HEK293 (cell line): ENCODE measurements around the gene AUP1.

Source experiments
- CTCF ChIA-PET: fragments of 350-600 bp; formaldehyde crosslinking; extraction: SDS; loops from one replicate; lab custom pipeline; 2021; ENCODE audit warnings: antibody characterized with exemption; lab: Yijun Ruan, JAX
- POLR2A ChIA-PET: fragments of 300-600 bp; formaldehyde crosslinking; extraction: SDS; loops from one replicate; lab custom pipeline; 2020; ENCODE audit warnings: antibody characterized with exemption, inconsistent platforms; lab: Yijun Ruan, JAX
- H3K27ac ChIP-seq: fragments of 200-500 bp; sonication (Bioruptor generic); 2 replicates; pipeline ENCODE4 v1.5.1; 2014; ENCODE audit warnings: low read depth, low read length, control low read depth, inconsistent platforms; ENCODE audit errors: extremely low read depth
- H3K36me3 ChIP-seq, 2 experiments: fragments of 200-500 bp in 1 of 2; sonication (Bioruptor generic) in 1 of 2; 1 replicate in 1 of 2; 2 replicates in 1 of 2; pipeline ENCODE4 v1.5.1; 2014 to 2017; ENCODE audit warnings: inconsistent platforms in 2 of 2, low read length in 2 of 2; ENCODE audit not compliant: control insufficient read depth in 2 of 2, insufficient read depth in 1 of 2
- H3K4me1 ChIP-seq: fragments of 200-500 bp; sonication (Bioruptor generic); 2 replicates; pipeline ENCODE4 v1.5.1; 2014; ENCODE audit warnings: mild to moderate bottlenecking, low read length, inconsistent platforms; ENCODE audit not compliant: control insufficient read depth, insufficient read depth
- H3K4me3 ChIP-seq: 2 replicates; pipeline ENCODE4 v1.5.1; 2011; ENCODE audit warnings: low read depth, mild to moderate bottlenecking, control low read depth, low read length, moderate library complexity
- H3K9me3 ChIP-seq: fragments of 200-500 bp; sonication (Bioruptor generic); 2 replicates; pipeline ENCODE4 v1.5.1; 2014; ENCODE audit warnings: low read depth, low read length, inconsistent platforms; ENCODE audit not compliant: control insufficient read depth, insufficient read depth
- BCL11B ChIP-seq: fragments of 450-650 bp; formaldehyde crosslinking; IDR thresholded peaks from 2 replicates; pipeline ENCODE4 v1.5.1; 2016; ENCODE audit warnings: low read depth, missing biosample characterization, missing genetic modification characterization
- GLIS1 ChIP-seq: fragments of 450-650 bp; formaldehyde crosslinking; IDR thresholded peaks from 2 replicates; pipeline ENCODE4 v1.5.1; 2016; ENCODE audit warnings: missing biosample characterization, missing genetic modification characterization
- KLF7 ChIP-seq: fragments of 450-650 bp; formaldehyde crosslinking; IDR thresholded peaks from 2 replicates; pipeline ENCODE4 v1.5.1; 2016; ENCODE audit warnings: missing biosample characterization, missing genetic modification characterization, borderline replicate concordance
- TCF7L2 ChIP-seq: IDR thresholded peaks from 2 replicates; pipeline ENCODE4 v1.6.1; 2011; ENCODE audit warnings: low read depth, mild to moderate bottlenecking, inconsistent platforms, low read length, moderate library complexity, borderline replicate concordance
- ZBTB17 ChIP-seq: fragments of 450-650 bp; formaldehyde crosslinking; IDR thresholded peaks from 2 replicates; pipeline ENCODE4 v1.5.1; 2016; ENCODE audit warnings: missing biosample characterization, missing genetic modification characterization
- ZFP3 ChIP-seq: fragments of 450-650 bp; formaldehyde crosslinking; IDR thresholded peaks from 2 replicates; pipeline ENCODE4 v1.5.1; 2016; ENCODE audit warnings: low read depth, missing biosample characterization, missing genetic modification characterization
- ZNF138 ChIP-seq: fragments of 450-650 bp; formaldehyde crosslinking; IDR thresholded peaks from 2 replicates; pipeline ENCODE4 v1.5.1; 2016; ENCODE audit warnings: missing biosample characterization, missing genetic modification characterization, borderline replicate concordance
- ZNF155 ChIP-seq: fragments of 450-650 bp; formaldehyde crosslinking; IDR thresholded peaks from 2 replicates; pipeline ENCODE4 v1.5.1; 2016; ENCODE audit warnings: missing biosample characterization, missing genetic modification characterization
- ZNF24 ChIP-seq: fragments of 450-650 bp; formaldehyde crosslinking; IDR thresholded peaks from 2 replicates; pipeline ENCODE4 v1.5.1; 2016; ENCODE audit warnings: missing biosample characterization, missing genetic modification characterization
- ZNF266 ChIP-seq: fragments of 450-650 bp; formaldehyde crosslinking; IDR thresholded peaks from 2 replicates; pipeline ENCODE4 v1.5.1; 2016; ENCODE audit warnings: missing biosample characterization, missing genetic modification characterization, low read depth
- ZNF514 ChIP-seq: fragments of 450-650 bp; formaldehyde crosslinking; IDR thresholded peaks from 2 replicates; pipeline ENCODE4 v1.5.1; 2016; ENCODE audit warnings: missing biosample characterization, missing genetic modification characterization
- ZNF549 ChIP-seq: fragments of 450-650 bp; IDR thresholded peaks from 2 replicates; pipeline ENCODE4 v1.5.1; 2018; ENCODE audit warnings: missing biosample characterization, missing genetic modification characterization, mild to moderate bottlenecking, inconsistent platforms, moderate library complexity
- ZNF561 ChIP-seq: fragments of 450-650 bp; IDR thresholded peaks from 2 replicates; pipeline ENCODE4 v1.5.1; 2018; ENCODE audit warnings: missing biosample characterization, missing genetic modification characterization, borderline replicate concordance
- ZNF623 ChIP-seq: fragments of 450-650 bp; formaldehyde crosslinking; IDR thresholded peaks from 2 replicates; pipeline ENCODE4 v1.5.1; 2016; ENCODE audit warnings: missing biosample characterization, missing genetic modification characterization
- ZNF747 ChIP-seq: fragments of 450-650 bp; formaldehyde crosslinking; IDR thresholded peaks from 2 replicates; pipeline ENCODE4 v1.5.1; 2016; ENCODE audit warnings: missing biosample characterization, missing genetic modification characterization
- ZSCAN23 ChIP-seq: fragments of 450-650 bp; formaldehyde crosslinking; IDR thresholded peaks from 2 replicates; pipeline ENCODE4 v1.5.1; 2016; ENCODE audit warnings: missing biosample characterization, missing genetic modification characterization
- TF ChIP-seq, protein P1 (sequence below): fragments of 450-650 bp; formaldehyde crosslinking; IDR thresholded peaks from 2 replicates; pipeline ENCODE4 v1.5.1; 2016; ENCODE audit warnings: missing biosample characterization, missing genetic modification characterization, borderline replicate concordance
- TF ChIP-seq, protein P2 (sequence below): fragments of 450-650 bp; formaldehyde crosslinking; IDR thresholded peaks from 2 replicates; pipeline ENCODE4 v1.5.1; 2016; ENCODE audit warnings: missing biosample characterization, missing genetic modification characterization
- TF ChIP-seq, protein P3 (sequence below): fragments of 450-650 bp; formaldehyde crosslinking; conservative IDR thresholded peaks from 2 replicates; pipeline ENCODE4 v1.5.1; 2016; ENCODE audit warnings: low read depth, missing biosample characterization, missing genetic modification characterization

The AUP1 gene

DNA sequence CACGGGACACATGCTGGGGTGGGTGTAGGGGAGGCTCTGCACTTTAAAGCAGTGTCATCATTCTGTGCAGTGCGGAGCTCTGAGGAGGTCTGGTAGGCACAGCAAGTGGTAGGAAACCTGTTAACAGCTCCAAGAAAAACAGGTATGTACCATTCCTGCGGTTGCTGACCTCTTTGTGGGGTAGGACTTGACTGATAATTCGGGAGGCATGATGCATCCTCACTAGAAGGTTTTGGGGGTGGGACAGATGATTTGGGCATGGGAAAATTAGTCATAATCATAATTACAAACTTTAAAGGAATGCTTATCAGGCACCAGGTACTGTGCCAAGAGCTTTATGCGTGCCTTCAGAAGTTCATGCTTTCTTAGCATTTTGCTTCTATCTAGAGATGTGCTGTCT lies 34.7 kb upstream of the AUP1 start (continued):
- TF ChIP-seq ZSCAN23 (no peak), ZNF623 (tag by site-specific recombination) (no peak), ZNF266 (no peak), ZNF138 (tag by site-specific recombination) (no peak), ZNF24 (tag by site-specific recombination) (no peak), ZNF155 (no peak), ZNF549 (tag by site-specific recombination) (no peak), GLIS1 (tag by site-specific recombination) (peak; percentile 97), ZFP3 (tag by site-specific recombination) (no peak)
- TF ChIP-seq, protein P1, sequence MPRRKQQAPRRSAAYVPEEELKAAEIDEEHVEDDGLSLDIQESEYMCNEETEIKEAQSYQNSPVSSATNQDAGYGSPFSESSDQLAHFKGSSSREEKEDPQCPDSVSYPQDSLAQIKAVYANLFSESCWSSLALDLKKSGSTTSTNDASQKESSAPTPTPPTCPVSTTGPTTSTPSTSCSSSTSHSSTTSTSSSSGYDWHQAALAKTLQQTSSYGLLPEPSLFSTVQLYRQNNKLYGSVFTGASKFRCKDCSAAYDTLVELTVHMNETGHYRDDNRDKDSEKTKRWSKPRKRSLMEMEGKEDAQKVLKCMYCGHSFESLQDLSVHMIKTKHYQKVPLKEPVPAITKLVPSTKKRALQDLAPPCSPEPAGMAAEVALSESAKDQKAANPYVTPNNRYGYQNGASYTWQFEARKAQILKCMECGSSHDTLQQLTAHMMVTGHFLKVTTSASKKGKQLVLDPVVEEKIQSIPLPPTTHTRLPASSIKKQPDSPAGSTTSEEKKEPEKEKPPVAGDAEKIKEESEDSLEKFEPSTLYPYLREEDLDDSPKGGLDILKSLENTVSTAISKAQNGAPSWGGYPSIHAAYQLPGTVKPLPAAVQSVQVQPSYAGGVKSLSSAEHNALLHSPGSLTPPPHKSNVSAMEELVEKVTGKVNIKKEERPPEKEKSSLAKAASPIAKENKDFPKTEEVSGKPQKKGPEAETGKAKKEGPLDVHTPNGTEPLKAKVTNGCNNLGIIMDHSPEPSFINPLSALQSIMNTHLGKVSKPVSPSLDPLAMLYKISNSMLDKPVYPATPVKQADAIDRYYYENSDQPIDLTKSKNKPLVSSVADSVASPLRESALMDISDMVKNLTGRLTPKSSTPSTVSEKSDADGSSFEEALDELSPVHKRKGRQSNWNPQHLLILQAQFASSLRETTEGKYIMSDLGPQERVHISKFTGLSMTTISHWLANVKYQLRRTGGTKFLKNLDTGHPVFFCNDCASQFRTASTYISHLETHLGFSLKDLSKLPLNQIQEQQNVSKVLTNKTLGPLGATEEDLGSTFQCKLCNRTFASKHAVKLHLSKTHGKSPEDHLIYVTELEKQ = no peak
- TF ChIP-seq, protein P2, sequence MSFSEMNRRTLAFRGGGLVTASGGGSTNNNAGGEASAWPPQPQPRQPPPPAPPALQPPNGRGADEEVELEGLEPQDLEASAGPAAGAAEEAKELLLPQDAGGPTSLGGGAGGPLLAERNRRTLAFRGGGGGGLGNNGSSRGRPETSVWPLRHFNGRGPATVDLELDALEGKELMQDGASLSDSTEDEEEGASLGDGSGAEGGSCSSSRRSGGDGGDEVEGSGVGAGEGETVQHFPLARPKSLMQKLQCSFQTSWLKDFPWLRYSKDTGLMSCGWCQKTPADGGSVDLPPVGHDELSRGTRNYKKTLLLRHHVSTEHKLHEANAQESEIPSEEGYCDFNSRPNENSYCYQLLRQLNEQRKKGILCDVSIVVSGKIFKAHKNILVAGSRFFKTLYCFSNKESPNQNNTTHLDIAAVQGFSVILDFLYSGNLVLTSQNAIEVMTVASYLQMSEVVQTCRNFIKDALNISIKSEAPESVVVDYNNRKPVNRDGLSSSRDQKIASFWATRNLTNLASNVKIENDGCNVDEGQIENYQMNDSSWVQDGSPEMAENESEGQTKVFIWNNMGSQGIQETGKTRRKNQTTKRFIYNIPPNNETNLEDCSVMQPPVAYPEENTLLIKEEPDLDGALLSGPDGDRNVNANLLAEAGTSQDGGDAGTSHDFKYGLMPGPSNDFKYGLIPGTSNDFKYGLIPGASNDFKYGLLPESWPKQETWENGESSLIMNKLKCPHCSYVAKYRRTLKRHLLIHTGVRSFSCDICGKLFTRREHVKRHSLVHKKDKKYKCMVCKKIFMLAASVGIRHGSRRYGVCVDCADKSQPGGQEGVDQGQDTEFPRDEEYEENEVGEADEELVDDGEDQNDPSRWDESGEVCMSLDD = no peak
- TF ChIP-seq, protein P3, sequence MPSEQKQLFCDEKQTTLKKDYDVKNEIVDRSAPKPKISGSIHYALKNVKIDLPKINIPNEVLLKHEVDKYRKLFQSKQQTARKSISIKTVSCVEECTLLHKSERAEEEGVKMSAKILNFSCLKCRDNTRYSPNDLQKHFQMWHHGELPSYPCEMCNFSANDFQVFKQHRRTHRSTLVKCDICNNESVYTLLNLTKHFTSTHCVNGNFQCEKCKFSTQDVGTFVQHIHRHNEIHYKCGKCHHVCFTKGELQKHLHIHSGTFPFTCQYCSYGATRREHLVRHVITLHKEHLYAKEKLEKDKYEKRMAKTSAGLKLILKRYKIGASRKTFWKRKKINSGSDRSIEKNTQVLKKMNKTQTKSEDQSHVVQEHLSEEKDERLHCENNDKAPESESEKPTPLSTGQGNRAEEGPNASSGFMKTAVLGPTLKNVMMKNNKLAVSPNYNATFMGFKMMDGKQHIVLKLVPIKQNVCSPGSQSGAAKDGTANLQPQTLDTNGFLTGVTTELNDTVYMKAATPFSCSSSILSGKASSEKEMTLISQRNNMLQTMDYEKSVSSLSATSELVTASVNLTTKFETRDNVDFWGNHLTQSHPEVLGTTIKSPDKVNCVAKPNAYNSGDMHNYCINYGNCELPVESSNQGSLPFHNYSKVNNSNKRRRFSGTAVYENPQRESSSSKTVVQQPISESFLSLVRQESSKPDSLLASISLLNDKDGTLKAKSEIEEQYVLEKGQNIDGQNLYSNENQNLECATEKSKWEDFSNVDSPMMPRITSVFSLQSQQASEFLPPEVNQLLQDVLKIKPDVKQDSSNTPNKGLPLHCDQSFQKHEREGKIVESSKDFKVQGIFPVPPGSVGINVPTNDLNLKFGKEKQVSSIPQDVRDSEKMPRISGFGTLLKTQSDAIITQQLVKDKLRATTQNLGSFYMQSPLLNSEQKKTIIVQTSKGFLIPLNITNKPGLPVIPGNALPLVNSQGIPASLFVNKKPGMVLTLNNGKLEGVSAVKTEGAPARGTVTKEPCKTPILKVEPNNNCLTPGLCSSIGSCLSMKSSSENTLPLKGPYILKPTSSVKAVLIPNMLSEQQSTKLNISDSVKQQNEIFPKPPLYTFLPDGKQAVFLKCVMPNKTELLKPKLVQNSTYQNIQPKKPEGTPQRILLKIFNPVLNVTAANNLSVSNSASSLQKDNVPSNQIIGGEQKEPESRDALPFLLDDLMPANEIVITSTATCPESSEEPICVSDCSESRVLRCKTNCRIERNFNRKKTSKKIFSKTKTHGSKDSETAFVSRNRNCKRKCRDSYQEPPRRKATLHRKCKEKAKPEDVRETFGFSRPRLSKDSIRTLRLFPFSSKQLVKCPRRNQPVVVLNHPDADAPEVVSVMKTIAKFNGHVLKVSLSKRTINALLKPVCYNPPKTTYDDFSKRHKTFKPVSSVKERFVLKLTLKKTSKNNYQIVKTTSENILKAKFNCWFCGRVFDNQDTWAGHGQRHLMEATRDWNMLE (tag by site-specific recombination) = no peak

DNA sequence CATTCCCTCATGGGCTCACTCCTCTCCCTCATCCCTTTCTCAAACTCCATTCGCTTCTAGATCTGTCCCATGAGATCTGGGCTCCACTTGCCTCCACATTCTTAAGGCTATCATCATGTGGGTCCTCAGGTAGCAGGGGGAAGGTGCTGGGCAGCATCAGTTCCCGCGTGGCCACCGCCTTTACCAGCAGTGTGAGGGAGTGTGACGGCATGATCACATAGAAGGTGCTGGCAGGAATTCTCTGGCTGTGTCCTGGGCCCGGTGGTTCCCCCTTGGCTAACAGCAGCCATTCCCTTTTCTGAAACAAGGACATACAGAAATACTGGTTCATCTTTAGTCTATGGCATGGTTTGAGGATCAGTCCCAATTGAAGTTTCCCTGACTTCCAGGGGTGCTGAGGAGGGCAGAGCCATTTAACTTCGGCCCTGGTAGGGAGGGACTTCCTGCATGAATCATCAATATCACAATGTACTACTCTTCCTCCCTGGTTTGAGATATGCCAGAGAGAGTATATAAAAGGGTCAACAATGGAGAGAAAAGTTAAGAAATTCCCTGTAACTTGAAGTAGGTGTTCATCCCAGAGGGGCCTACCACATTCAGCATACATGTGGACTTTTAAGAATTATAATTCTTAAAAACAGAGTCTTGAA lies 32.7 kb upstream of the AUP1 start:
- no peak for TF ChIP-seq BCL11B (tag by site-specific recombination)
- no peak for TF ChIP-seq ZNF747 (tag by site-specific recombination)
- TF ChIP-seq ZBTB17 = 0 out of 2 replicates have a peak, but pooled peaks have one; percentile 5
- TF ChIP-seq TCF7L2 = no peak
- no peak for TF ChIP-seq ZNF561 (tag by site-specific recombination)
- TF ChIP-seq KLF7 (tag by site-specific recombination) = no peak
- no peak for TF ChIP-seq ZNF514
- H3K36me3 ChIP-seq = no peaks in the 10 kb centered on the region
- H3K4me1 ChIP-seq = no peaks in the 10 kb centered on the region
- POLR2A ChIA-PET = no interaction called here
- no peaks in the 10 kb centered on the region for H3K9me3 ChIP-seq
- no peak overlapping the region for H3K4me3 ChIP-seq
- CTCF ChIA-PET = no interaction called here
- no peak overlapping the region for H3K27ac ChIP-seq
